ENCODE data around the gene ENTHD1. TPM values are rescaled to one million over a fixed set of nuclear protein-coding genes. Genes with fewer than 3 reads are reported as not detected.
"Not testable (repeated sequence)": the region's sequence is repeated elsewhere in the genome, so short reads cannot be mapped to it uniquely, and the experiment has no call there.

ENTHD1 gene
- polyA plus RNA-seq, 1 donor = not detected

- no peak for DNase-seq
These were observed 119.5 kb downstream of the ENTHD1 start for GRCh38 chr22:39773976-39774539.

DNA sequence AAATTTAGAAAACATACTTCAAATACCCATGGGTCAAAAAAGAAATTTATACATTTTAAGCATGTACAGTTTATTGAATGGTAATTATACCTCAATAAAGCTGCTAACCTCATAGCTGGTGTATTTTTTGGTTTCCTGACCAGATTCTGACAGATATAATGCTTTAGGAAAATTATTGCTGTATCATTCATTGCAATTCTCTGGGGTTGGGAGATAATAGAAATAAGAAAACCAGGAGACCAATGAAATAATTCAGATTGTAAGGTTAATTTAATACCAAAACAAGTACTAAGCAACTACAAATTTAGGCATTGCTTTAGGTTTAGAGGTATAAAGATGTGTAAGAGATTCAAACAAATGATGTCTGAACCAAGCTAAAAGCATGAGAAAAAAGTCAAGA is 120.1 kb downstream of the ENTHD1 start:
- DNase-seq = no peak

DNA sequence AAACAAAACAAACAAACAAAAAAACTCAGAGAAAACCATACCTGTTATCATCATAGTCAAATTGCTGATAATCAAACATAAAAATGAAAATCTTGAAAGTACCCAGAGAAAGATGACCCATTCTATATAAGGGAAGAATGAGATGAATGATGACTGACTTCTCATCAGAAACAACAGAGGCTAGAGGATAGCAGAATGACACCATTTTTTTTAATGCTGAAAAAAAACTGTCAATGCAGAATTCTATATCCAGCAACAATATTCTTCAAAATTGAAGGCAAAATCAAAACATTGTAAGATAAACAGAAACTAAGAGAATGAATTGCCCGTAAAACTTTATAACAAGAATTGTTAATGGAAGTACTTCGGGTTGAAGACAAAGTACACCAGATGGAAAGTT is 122.1 kb downstream of the ENTHD1 start:
- no peak for DNase-seq

DNA sequence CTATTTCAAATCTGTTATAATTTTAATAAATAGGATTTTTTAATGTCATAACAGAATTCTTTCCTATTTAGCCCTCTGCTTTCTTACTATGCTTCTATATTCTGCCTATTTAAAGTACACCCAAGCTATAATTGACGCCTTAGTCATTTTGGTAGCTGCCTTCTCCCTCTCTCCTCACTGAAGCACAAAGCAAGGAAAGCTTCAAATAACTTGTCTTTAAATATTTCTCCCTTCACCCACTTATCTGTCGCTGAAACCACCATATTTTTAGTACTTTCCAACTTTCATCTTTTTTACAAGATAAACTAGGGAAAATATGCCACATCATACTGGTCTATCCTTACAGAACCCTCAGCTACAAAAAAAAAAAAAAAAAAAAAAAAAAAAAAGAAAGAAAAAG is 127.9 kb downstream of the ENTHD1 start:
- DNase-seq = no peak

- no peak for DNase-seq
These were observed 128.5 kb downstream of the ENTHD1 start for GRCh38 chr22:39765046-39765445.

- no peak for DNase-seq
These were observed 130.3 kb downstream of the ENTHD1 start for GRCh38 chr22:39763276-39763675.

DNA sequence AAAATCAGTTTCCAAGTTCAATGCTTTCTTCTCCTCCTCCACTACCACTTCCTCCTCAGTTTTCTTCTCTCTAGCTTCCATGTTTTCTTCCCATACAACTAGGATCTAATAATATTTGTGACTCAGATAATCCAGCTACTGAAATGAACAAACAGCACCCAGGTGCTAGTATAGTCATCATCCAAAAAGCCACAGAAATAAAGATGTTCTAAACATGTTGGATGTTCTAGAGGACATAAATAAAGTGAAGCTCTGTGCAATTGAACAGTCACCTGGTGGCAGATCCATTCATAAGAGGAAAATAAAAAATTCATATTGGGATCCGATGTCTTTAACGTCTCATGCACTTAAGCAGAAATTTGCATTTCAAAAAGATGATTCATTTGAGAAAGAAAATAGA is 142.8 kb downstream of the ENTHD1 start:
- no peak for DNase-seq

DNA sequence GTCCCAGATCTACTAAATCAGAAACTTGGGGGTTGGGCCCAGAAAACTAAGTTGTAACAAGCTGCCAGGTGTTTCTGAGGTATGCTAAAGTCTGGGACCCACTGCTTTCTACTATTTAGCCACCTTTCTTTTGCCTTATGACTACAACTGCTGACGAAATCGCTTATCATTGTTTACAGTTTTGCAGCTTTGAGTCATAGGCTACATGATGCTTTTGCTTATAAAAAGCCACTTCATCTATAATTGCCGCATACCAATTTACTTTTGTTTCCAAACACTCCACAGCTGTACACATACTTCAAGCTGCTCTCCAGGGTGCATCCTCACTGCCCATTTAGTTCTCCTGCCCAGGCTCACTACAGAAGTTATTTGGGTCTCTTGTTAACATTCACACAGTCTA is 144.7 kb downstream of the ENTHD1 start:
- no peak for DNase-seq

GRCh38 chr22:39746600-39747262 is 146.8 kb downstream of the ENTHD1 start:
- no peak for DNase-seq

DNA sequence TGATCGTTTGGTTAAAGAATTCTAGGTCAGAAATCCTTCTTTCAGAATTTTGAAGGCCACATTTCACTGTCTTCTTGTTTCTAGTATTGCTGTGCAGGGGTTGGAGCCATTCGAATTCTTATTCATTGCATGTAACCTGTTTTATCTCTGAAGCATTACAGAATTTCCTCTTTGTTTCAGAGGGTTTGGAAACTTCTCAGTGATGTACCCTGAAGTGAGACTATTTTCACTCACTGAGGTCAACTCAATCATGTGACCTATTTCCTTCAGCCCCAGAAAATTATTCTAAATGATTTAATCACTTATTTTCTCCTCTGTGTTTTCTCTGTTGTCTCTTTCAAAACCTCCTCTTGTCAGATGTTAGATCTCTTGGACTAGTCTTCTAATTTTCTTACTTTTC is 147.8 kb downstream of the ENTHD1 start:
- no peak for DNase-seq

GRCh38 chr22:39744353-39744752 is 149.2 kb downstream of the ENTHD1 start:
- DNase-seq = no peak

GRCh38 chr22:39743935-39744334 is 149.6 kb downstream of the ENTHD1 start:
- DNase-seq = no peak

GRCh38 chr22:39739338-39740027 is 154.1 kb downstream of the ENTHD1 start:
- DNase-seq = no peak

- no peak for DNase-seq
These were observed 154.8 kb downstream of the ENTHD1 start for GRCh38 chr22:39738746-39739145.

- no peak for DNase-seq
These were observed 157.8 kb downstream of the ENTHD1 start for GRCh38 chr22:39735776-39736175.

- no peak for DNase-seq
These were observed 158.7 kb downstream of the ENTHD1 start for GRCh38 chr22:39734866-39735265.

DNA sequence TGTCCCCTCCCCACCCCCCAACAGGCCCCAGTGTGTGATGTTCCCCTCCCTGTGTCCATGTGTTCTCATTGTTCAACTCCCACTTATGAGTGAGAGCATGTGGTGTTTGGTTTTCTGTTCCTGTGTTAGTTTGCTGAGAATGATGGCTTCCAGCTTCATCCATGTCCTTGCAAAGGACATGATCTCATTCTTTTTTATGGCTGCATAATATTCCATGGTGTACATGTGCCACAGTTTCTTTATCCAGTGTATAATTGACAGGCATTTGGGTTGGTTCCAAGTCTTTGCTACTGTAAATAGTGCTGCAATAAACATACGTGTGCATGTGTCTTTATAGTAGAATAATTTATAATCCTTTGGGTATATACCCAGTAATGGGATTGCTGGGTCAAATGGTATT is 159.5 kb downstream of the ENTHD1 start:
- not testable (repeated sequence) for DNase-seq

DNA sequence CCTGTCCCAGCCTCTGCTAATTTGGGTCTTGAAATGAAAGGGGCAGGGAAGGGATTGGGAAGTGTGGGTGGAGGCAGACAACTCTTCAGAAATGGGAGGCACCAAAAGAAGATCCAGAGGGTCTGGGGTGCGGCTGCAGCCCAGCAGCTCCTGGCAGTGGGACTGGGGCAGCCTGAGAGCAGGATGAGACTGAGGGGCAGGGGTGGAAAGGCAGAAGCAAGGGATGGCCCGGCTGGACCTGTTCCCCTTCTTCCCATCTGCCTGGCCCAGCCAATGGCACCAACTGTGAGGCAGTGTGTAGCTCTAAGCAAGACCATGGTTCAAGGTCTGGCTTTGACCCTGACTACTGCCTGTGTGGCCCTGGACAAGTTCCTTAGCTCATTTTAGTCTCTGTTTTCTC is 160.4 kb downstream of the ENTHD1 start:
- DNase-seq = no peak

DNA sequence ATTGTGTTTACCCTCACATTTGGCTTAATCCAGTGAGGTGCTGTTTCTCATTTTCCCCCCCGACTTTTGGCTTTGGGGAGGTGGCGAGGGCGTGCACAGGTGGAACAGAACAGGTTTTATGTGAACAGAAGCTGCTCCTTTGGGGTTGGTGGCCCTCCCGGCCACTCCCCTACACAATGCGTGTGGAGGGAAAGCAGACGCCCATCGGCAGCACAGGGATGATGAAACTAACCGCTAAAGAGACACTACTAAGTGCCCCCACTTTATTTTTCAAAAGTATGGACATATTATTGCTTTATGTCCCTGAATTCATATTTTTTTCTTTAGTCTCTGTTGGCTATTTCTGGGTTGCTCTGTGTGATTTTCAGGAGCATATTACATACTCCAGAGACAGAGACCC is 160.9 kb downstream of the ENTHD1 start:
- DNase-seq = no peak

DNA sequence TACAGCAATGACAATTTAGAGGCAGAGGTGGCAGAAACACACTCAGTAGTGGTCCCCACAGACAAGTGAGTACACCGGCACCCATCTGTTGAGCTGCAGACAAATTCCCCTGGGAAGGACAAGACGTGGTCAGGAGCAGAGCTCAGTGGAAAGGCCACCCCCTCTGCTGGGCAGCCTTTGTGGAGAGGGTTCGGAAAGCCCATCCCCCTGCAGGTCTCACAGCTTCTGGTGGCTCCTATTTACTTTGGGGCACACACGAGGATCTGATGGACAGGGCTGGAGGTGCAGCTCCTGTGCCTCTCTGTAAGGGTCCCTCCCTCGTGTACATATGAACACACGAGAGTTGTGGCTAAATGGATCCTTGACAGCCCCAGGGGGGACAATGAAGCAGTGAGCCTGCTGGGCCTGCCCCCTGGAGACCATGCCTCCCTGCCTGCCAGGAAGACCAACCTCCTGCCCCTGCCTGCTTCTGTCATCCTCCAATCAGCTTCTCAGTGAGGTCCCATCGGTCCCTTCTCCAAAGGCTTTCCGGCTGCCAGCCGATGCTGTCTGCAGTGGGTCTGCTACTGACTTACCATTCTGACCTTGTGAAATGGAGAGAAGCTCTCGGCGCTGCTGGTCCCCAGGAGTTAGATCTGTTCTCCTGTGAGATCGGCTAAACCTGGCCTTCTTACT is 161.5 kb downstream of the ENTHD1 start:
- DNase-seq = no peak

- DNase-seq = no peak
These were observed 162.1 kb downstream of the ENTHD1 start for GRCh38 chr22:39731481-39731880.

DNA sequence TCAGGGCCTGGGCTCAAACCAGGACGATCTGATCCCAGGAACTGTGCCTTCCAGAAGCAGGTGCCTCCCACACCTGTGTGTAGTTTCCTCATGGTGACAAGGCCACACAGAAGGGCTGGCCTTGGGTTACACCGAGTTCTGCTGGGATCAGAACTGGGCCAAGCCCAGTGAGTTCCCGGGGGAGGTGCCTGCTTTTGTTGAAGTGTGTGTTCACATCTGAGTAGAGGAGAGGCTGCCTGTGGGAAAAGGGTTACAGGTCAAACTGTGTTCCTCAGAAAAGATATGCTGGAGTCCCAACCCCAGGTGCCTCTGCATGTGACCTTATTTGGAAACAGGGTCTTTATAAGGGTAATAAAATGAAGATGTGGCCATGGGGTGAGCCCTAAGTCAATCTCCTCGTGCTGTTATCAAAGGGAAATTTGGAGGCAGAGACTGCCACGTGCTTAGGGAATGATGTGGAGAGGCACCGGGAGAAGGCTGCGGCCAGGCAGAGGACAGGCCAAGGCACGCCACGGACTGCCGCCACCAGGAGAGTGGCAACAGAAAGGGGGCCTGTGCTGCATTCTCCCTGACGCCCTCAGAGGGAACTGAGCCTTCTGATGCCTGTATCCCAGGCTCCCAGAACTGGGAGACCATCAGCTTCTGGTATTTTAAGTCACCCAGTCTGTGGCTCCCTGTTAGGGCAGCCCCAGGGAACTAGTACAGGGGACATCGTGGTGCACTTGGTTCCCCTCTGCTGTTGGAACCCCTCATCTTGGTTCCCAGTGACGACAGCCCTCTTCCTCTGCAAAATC is 164.2 kb downstream of the ENTHD1 start:
- no peak for DNase-seq

All from hindlimb muscle (tissue), 1 donor.